HG03439 (cell line): Measurements from ENCODE around the gene EVI2A.

Source experiments
- ATAC-seq: cut with Tn5 transposase; IDR thresholded peaks from one replicate; pipeline ENCODE4 v1.9.1; 2021; ENCODE audit warnings: mild to moderate bottlenecking, moderate library complexity; ENCODE audit not compliant: unreplicated experiment

Gene EVI2A

GRCh38 chr17:31279401-31279800 lies 42.0 kb downstream of the EVI2A start:
- ATAC-seq: no peak

GRCh38 chr17:31275116-31275515 lies 46.3 kb downstream of the EVI2A start:
- no peak for ATAC-seq

GRCh38 chr17:31274252-31274651 lies 47.2 kb downstream of the EVI2A start:
- ATAC-seq: no peak

GRCh38 chr17:31273516-31273915 lies 47.9 kb downstream of the EVI2A start:
- ATAC-seq: no peak

- no peak for ATAC-seq
These were observed 48.6 kb downstream of the EVI2A start for GRCh38 chr17:31272803-31273202.

GRCh38 chr17:31272236-31272635 lies 49.2 kb downstream of the EVI2A start:
- no peak for ATAC-seq

- no peak for ATAC-seq
These were observed 51.8 kb downstream of the EVI2A start for GRCh38 chr17:31269578-31269983.

- no peak for ATAC-seq
These were observed 52.3 kb downstream of the EVI2A start for GRCh38 chr17:31269036-31269577.
